Subcutaneous adipose tissue (tissue), 4 donors: ENCODE results near the gene DNMBP. TPM values are rescaled to one million over a fixed set of nuclear protein-coding genes. Genes with fewer than 3 reads are reported as not detected.

Experiments used
- total RNA-seq, 4 donors: library from RNA; depleted of rRNA; stranded (reverse); fragments of >200 nt; gene quantifications; one replicate each; pipeline ENCODE4 v1.1.0, GENCODE V29; 2016
- TF ChIP-seq, protein P1 (sequence below): fragments of 450-650 bp; IDR thresholded peaks from one replicate; pipeline ENCODE4 v1.5.1; 2016; ENCODE audit warnings: low read depth, mild to moderate bottlenecking, control low read depth, antibody characterized with exemption, moderate library complexity

DNMBP gene
- total RNA-seq, 4 donors from 2014 or later = 20.9 to 23.3 (median 21.5) TPM

DNA sequence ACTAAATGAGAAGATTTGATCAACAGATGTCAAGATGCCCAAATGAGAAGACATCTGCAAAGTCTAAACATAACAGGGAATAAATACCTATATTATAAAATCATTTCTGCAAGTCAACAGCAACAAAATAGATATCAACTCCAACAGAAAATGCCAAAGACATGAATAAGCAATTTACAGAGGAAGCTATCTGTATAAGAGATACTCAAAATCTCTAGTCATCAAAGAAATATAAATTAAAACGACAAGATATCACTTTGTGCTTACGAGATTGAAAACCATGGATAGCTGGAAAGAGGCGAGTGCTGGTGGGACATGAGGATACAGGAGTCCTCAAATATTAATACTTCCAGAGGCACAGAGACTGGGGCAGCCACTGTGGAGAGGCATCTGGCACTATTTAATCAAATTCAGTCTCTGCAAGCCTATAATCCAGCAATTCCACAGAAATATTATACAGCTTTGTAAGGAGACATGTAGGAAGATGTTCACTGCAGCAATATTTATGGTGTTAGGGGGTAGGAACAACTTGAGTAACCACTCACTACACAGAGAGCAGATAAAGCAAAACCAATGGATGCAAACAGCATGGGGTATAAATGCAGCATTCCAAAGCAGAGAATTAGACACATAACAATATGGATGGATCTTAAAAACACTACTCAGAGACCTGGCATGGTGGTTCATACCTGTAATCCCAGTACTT is 4.8 kb downstream of the DNMBP start:
- TF ChIP-seq, protein P1, sequence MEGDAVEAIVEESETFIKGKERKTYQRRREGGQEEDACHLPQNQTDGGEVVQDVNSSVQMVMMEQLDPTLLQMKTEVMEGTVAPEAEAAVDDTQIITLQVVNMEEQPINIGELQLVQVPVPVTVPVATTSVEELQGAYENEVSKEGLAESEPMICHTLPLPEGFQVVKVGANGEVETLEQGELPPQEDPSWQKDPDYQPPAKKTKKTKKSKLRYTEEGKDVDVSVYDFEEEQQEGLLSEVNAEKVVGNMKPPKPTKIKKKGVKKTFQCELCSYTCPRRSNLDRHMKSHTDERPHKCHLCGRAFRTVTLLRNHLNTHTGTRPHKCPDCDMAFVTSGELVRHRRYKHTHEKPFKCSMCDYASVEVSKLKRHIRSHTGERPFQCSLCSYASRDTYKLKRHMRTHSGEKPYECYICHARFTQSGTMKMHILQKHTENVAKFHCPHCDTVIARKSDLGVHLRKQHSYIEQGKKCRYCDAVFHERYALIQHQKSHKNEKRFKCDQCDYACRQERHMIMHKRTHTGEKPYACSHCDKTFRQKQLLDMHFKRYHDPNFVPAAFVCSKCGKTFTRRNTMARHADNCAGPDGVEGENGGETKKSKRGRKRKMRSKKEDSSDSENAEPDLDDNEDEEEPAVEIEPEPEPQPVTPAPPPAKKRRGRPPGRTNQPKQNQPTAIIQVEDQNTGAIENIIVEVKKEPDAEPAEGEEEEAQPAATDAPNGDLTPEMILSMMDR = no peak

DNA sequence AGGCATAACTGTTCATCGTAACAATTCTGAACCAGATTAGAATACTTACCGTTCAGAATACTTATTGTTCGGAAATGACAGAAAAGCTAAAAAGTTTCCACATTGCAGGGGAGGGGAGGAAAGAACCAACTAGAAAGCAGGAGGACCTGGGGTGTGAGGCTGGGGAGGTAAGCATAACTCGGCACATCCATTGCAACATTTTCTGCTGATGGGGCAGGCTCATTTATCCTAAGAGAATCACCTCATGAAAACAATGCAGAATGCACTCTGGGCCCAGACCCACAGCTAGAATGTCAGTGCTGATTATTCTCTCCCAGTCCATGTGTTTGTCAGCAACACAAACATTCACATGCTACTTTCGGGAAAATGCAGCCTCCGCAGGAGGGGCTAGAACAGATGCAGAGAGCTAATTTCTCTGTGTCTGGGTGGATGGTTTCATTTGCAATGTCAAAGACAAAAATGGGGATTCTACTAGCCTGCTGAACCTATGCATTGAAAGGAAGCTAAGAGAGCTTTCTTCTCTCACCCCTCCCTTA is 9.6 kb downstream of the DNMBP start:
- TF ChIP-seq, protein P1 = no peak

- TF ChIP-seq, protein P1 = no peak
Measured at GRCh38 chr10:99999319-100000108, 10.2 kb downstream of the DNMBP start.

GRCh38 chr10:99998889-99999288 is 10.9 kb downstream of the DNMBP start:
- TF ChIP-seq, protein P1 = no peak

DNA sequence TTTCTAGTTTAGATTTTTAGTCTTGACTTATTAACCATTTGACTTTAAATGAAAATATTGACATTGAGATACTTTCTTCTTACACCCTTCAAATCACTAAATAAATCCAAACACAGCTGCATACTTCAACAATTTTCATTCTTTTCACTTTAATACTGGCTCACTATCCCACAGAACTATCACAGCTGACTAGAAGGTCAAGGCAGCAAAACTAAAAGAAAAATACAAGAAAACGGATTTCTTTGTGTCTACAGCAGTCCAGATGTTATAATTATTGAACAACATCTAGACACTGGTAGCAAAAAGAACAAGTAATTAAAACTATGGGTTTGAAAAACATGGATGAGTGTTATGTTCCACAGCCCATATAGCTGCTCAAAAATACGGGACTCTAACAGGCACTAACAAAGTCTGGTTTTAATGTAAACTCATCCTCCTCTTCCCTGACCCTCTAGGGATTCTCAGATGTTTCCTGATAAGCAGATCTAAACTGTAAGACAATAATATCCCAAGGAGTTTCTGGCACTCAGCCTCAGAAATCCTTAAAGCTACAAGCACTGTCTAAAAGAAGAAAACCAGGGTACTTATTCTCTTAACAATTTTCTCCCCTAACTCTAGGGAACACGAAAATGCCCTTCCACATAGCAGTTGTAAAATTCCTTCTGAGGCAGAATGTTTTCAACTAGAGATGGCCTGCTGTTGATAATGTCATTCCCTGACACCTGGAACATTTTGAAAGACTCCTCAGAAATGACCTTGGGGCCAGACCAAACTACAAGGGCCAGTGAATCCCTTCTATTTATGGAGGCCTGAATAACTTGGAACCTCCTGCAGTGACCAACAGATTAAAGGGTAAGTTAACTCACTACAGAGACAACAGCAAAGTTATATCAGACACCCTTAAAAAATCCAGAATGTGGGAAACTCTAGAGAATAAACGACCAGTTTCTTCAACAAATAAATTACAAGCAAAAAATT is 12.8 kb downstream of the DNMBP start:
- TF ChIP-seq, protein P1 = no peak

DNA sequence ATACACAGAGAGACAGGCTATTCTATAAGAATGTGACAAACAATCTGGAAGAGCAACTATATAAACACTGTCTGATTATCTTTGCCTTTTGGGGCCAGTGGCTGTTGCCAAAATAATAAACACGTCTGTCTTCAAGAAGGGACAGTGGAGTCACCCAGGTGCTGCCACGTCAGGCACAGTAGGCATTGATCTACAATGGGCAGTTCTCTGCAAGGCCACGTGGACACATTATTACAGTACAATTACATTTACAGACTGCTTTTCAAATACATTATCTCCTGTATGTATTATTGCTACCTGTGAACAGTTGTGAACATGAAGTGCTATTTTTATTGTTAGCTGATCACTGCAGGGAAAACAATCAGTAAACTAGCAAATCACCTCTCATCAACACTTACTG is 14.0 kb downstream of the DNMBP start:
- TF ChIP-seq, protein P1 = no peak
